Sigmoid colon (tissue), 4 donors: Measurements from ENCODE around the gene NUP58.

Experiments used
- POLR2AphosphoS5 ChIP-seq, 4 donors: sonication (generic); formaldehyde crosslinking; IDR thresholded peaks; one replicate each; pipeline ENCODE4 v1.6.1; 2017; ENCODE audit warnings: antibody characterized with exemption in 4 of 4
- TF ChIP-seq, protein P1 (sequence below), 4 experiments: fragments of 450-650 bp in 3 of 4; fragments of 200-600 bp in 1 of 4; IDR thresholded peaks; one replicate each; pipeline ENCODE4 v1.5.1; 2016 to 2019; ENCODE audit warnings: antibody characterized with exemption in 4 of 4, mild to moderate bottlenecking in 3 of 4, moderate library complexity in 2 of 4

DNA sequence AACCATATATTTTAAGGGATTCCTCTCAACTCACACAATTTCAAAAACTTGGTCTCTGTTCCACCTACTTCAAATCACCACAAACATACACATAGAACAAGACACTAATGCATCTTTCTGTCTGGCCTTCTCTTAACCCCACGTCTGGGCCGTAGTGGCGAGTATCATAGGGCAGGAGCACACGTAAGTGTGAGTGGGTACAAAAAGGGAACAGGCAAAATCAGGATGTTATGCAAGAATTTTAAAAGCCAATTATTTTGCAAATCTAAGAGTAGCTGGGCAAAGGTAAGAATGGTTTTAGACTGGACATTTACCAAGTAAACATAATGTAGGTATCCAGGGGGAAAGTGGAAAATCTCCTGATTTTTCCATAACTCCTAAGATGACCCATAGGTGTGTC lies 49.2 kb upstream of the NUP58 start:
- TF ChIP-seq, protein P1, sequence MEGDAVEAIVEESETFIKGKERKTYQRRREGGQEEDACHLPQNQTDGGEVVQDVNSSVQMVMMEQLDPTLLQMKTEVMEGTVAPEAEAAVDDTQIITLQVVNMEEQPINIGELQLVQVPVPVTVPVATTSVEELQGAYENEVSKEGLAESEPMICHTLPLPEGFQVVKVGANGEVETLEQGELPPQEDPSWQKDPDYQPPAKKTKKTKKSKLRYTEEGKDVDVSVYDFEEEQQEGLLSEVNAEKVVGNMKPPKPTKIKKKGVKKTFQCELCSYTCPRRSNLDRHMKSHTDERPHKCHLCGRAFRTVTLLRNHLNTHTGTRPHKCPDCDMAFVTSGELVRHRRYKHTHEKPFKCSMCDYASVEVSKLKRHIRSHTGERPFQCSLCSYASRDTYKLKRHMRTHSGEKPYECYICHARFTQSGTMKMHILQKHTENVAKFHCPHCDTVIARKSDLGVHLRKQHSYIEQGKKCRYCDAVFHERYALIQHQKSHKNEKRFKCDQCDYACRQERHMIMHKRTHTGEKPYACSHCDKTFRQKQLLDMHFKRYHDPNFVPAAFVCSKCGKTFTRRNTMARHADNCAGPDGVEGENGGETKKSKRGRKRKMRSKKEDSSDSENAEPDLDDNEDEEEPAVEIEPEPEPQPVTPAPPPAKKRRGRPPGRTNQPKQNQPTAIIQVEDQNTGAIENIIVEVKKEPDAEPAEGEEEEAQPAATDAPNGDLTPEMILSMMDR (IDR thresholded peaks at IDR 0.05): no peak
- TF ChIP-seq POLR2AphosphoS5 (IDR thresholded peaks at IDR 0.05): no peak
